K562 (cell line): ENCODE results near the gene AFM. TPM values are rescaled to one million over a fixed set of nuclear protein-coding genes. Genes with fewer than 3 reads are reported as not detected.

Source experiments
- BMI1 ChIP-seq: fragments of 150-350 bp; IDR thresholded peaks from 2 replicates; pipeline ENCODE4 v1.6.1; 2014; ENCODE audit warnings: low read length
- E2F8 ChIP-seq: fragments of 450-650 bp; IDR thresholded peaks from 2 replicates; pipeline ENCODE4 v1.7.1; 2018; ENCODE audit warnings: mild to moderate bottlenecking, low read depth; ENCODE audit not compliant: partially characterized antibody
- GABPB2 ChIP-seq: fragments of 250-450 bp; sonication (Bioruptor Pico); conservative IDR thresholded peaks from 2 replicates; pipeline ENCODE4 v1.5.1; 2021; ENCODE audit warnings: mild to moderate bottlenecking
- GTF2A2 ChIP-seq: IDR thresholded peaks from 2 replicates; pipeline ENCODE4 v1.6.1; 2016; ENCODE audit warnings: mild to moderate bottlenecking, missing genetic modification characterization, missing compliant biosample characterization
- L3MBTL2 ChIP-seq: fragments of 450-650 bp; IDR thresholded peaks from 2 replicates; pipeline ENCODE4 v1.6.1; 2016; ENCODE audit warnings: mild to moderate bottlenecking, moderate library complexity
- MCM2 ChIP-seq: fragments of 450-650 bp; IDR thresholded peaks from 2 replicates; pipeline ENCODE4 v1.6.1; 2017; ENCODE audit warnings: low read depth, mild to moderate bottlenecking
- MED1 ChIP-seq: sonication (generic); formaldehyde crosslinking; IDR thresholded peaks from 2 replicates; pipeline ENCODE4 v1.8.1; 2023; ENCODE audit warnings: missing genetic modification reagents, borderline replicate concordance
- MYNN ChIP-seq, 2 experiments: sonication (generic); formaldehyde crosslinking in 1 of 2; IDR thresholded peaks; 2 replicates each; pipeline versions ENCODE4 v1.5.0 to v1.6.1; 2016 to 2020; ENCODE audit warnings: antibody characterized with exemption in 1 of 2, missing genetic modification reagents in 1 of 2
- NFIX ChIP-seq: fragments of 250-450 bp; sonication (Bioruptor Pico); IDR thresholded peaks from 2 replicates; pipeline ENCODE4 v1.4.0; 2020; ENCODE audit warnings: low read depth, mild to moderate bottlenecking, moderate library complexity
- ZNF224 ChIP-seq: sonication (generic); formaldehyde crosslinking; IDR thresholded peaks from 2 replicates; pipeline ENCODE4 v1.8.0; 2022; ENCODE audit warnings: mild to moderate bottlenecking, missing genetic modification reagents
- ZNF280B ChIP-seq: fragments of 250-450 bp; sonication (Bioruptor Pico); IDR thresholded peaks from 2 replicates; pipeline ENCODE4 v1.5.1; 2021; ENCODE audit warnings: mild to moderate bottlenecking
- ZNF318 ChIP-seq, 2 experiments: fragments of 450-650 bp; IDR thresholded peaks; 2 replicates each; pipeline ENCODE4 v1.6.1; 2016; ENCODE audit warnings: mild to moderate bottlenecking in 2 of 2, borderline replicate concordance in 1 of 2, low read depth in 1 of 2, moderate library complexity in 1 of 2
- ZNF449 ChIP-seq: fragments of 250-450 bp; sonication (Bioruptor Pico); IDR thresholded peaks from 2 replicates; pipeline ENCODE4 v1.8.0; 2022; ENCODE audit warnings: moderate library complexity, mild to moderate bottlenecking, inconsistent platforms
- ZNF76 ChIP-seq: fragments of 250-450 bp; sonication (Bioruptor Pico); IDR thresholded peaks from 2 replicates; pipeline ENCODE4 v1.4.0; 2020; ENCODE audit warnings: mild to moderate bottlenecking, moderate library complexity, borderline replicate concordance
- polyA plus RNA-seq, 8 experiments: library from polyadenylated mRNA; depleted of rRNA in 4 of 8; stranded (reverse) in 5 of 8; unstranded in 3 of 8; fragments of >200 nt; fragmentation: Nextera tagmentation in 2 of 8; fragmentation: Illumina TruSeq in 1 of 8; extraction: Ambion mirVana in 2 of 8; extraction: Trizol in 1 of 8; gene quantifications; 2 replicates each; pipeline versions ENCODE4 v1.2.1 to v1.2.3, GENCODE V29; 2011 to 2014; ENCODE audit warnings: inconsistent platforms in 1 of 8, missing spikeins in 1 of 8
- total RNA-seq, 7 experiments: library from RNA; depleted of rRNA in 6 of 7; stranded (reverse); fragments of >200 nt in 6 of 7; fragmentation: Illumina TruSeq in 2 of 7; extraction: Trizol in 2 of 7; gene quantifications; 2 replicates each; pipeline versions ENCODE4 v1.2.1 to v1.2.3, GENCODE V29; 2011 to 2021; ENCODE audit warnings: low replicate concordance in 1 of 7

Gene AFM
- total and polyA plus RNA-seq, 9 of the 15 experiments (the other 6 are each of a cell fraction or from before 2014, with no cell fraction given): 0.07 to 0.15 (median 0.12) TPM; not detected in 5

GRCh38 chr4:73450398-73451004 lies 31.0 kb upstream of the AFM start (continued):
- TF ChIP-seq ZNF318 (IDR thresholded peaks at IDR 0.05; ENCODE audit: borderline replicate concordance in 1 of 2, low read depth in 1 of 2): no peak
- peak; percentile 67; the same call in 1 of the 2 replicates for TF ChIP-seq L3MBTL2
- no peak for TF ChIP-seq ZNF76
- TF ChIP-seq NFIX: no peak
- no peak for TF ChIP-seq ZNF449 (CRISPR knock-in tag)
- TF ChIP-seq MED1 (CRISPR knock-in tag): no peak
- TF ChIP-seq ZNF280B: no peak
- TF ChIP-seq BMI1: no peak
- TF ChIP-seq E2F8: no peak
- no peak for TF ChIP-seq MYNN (IDR thresholded peaks at IDR 0.05)
- TF ChIP-seq MYNN (CRISPR knock-in tag; IDR thresholded peaks at IDR 0.05): no peak
- no peak for TF ChIP-seq MCM2
- no peak for TF ChIP-seq ZNF224 (CRISPR knock-in tag)
- TF ChIP-seq GABPB2 (CRISPR knock-in tag): no peak
- no peak for TF ChIP-seq GTF2A2 (tag)
